IMR-90 (cell line): Measurements from ENCODE around the gene CLEC20A. TPM values are rescaled to one million over a fixed set of nuclear protein-coding genes. Genes with fewer than 3 reads are reported as not detected.

Experiments used
- ATAC-seq: fragments of 200-7000 bp; cut with Tn5 transposase; 2 replicates; pipeline ENCODE4 v1.9.1; 2020; ENCODE audit warnings: low read depth, mild to moderate bottlenecking, moderate library complexity
- BruUV-seq: library from RNA; stranded (reverse); fragments of 400-500 nt; replicated peaks from 2 replicates; lab custom pipeline; 2021; lab: Mats Ljungman, UMichigan
- CTCF ChIA-PET: fragments of 300-600 bp; formaldehyde crosslinking; extraction: SDS; loops from one replicate; lab custom pipeline; 2021; ENCODE audit warnings: antibody characterized with exemption; lab: Yijun Ruan, JAX
- POLR2A ChIA-PET: fragments of 300-600 bp; sonication (Branson Sonifier 250); formaldehyde crosslinking; loops from one replicate; lab custom pipeline; 2022; ENCODE audit warnings: antibody characterized with exemption; ENCODE audit not compliant: unreplicated experiment; lab: Charles Lee
- DNase-seq: peaks from one replicate; pipeline ENCODE4 v3.0.0; 2013
- H2AFZ ChIP-seq: replicated peaks from 2 replicates; pipeline ENCODE3; 2013; ENCODE audit warnings: low read length, mild to moderate bottlenecking; ENCODE audit not compliant: poor library complexity
- H2AK5ac ChIP-seq: 2 replicates; pipeline ENCODE4 v1.6.1; 2013; ENCODE audit warnings: low read depth, low read length, inconsistent platforms
- H2AK9ac ChIP-seq: replicated peaks from 2 replicates; pipeline ENCODE3; 2013; ENCODE audit warnings: mild to moderate bottlenecking, low read depth, low read length, moderate library complexity; ENCODE audit not compliant: poor library complexity
- H2BK120ac ChIP-seq: 2 replicates; pipeline ENCODE4 v1.6.1; 2013; ENCODE audit warnings: low read depth, low read length, inconsistent platforms
- H2BK15ac ChIP-seq: 3 replicates; pipeline ENCODE4 v1.6.1; 2013; ENCODE audit warnings: low read depth, low read length, inconsistent platforms
- H2BK20ac ChIP-seq: 2 replicates; pipeline ENCODE4 v1.6.1; 2013; ENCODE audit warnings: low read depth, mild to moderate bottlenecking, inconsistent platforms, low read length, moderate library complexity
- H2BK5ac ChIP-seq: 2 replicates; pipeline ENCODE4 v1.6.1; 2013; ENCODE audit warnings: mild to moderate bottlenecking, low read depth, low read length, inconsistent platforms; ENCODE audit not compliant: poor library complexity, severe bottlenecking
- H3K14ac ChIP-seq: replicated peaks from 2 replicates; pipeline ENCODE4 v1.6.1; 2013; ENCODE audit warnings: low read depth, low read length, inconsistent platforms
- H3K18ac ChIP-seq: 2 replicates; pipeline ENCODE4 v1.6.1; 2013; ENCODE audit warnings: low read depth, low read length, control low read depth
- H3K23ac ChIP-seq: 2 replicates; pipeline ENCODE4 v1.6.1; 2013; ENCODE audit warnings: low read depth, low read length, inconsistent platforms
- H3K27ac ChIP-seq: 2 replicates; pipeline ENCODE4 v1.5.1; 2013; ENCODE audit warnings: mild to moderate bottlenecking, control low read depth, low read length; ENCODE audit not compliant: insufficient read depth
- H3K27me3 ChIP-seq: 2 replicates; pipeline ENCODE4 v1.6.1; 2013; ENCODE audit warnings: low read length; ENCODE audit not compliant: control insufficient read depth, insufficient read depth
- H3K36me3 ChIP-seq: 2 replicates; pipeline ENCODE4 v1.6.1; 2013; ENCODE audit warnings: low read length, mixed read lengths; ENCODE audit not compliant: control insufficient read depth, insufficient read depth
- H3K4ac ChIP-seq: 2 replicates; pipeline ENCODE4 v1.6.1; 2013; ENCODE audit warnings: low read depth, low read length, inconsistent platforms
- H3K4me1 ChIP-seq: 2 replicates; pipeline ENCODE4 v1.6.1; 2013; ENCODE audit warnings: low read length, mixed read lengths; ENCODE audit not compliant: control insufficient read depth, insufficient read depth
- H3K4me2 ChIP-seq: 2 replicates; pipeline ENCODE4 v1.6.1; 2013; ENCODE audit warnings: low read depth, mild to moderate bottlenecking, control low read depth, low read length, moderate library complexity
- H3K4me3 ChIP-seq: 2 replicates; pipeline ENCODE4 v1.5.1; 2013; ENCODE audit warnings: low read depth, mild to moderate bottlenecking, control low read depth, low read length, moderate library complexity; ENCODE audit not compliant: insufficient read depth
- H3K56ac ChIP-seq: 2 replicates; pipeline ENCODE4 v1.6.1; 2013; ENCODE audit warnings: low read length, inconsistent platforms; ENCODE audit not compliant: insufficient read depth; ENCODE audit errors: extremely low read depth
- H3K79me1 ChIP-seq, 2 experiments: 2 replicates each; pipeline ENCODE4 v1.6.1; 2013; ENCODE audit warnings: low read length in 2 of 2, inconsistent platforms in 1 of 2, low read depth in 1 of 2
- H3K9ac ChIP-seq: 2 replicates; pipeline ENCODE4 v1.6.1; 2013; ENCODE audit warnings: low read depth, low read length, control low read depth
- H3K9me1 ChIP-seq: 2 replicates; pipeline ENCODE4 v1.6.1; 2013; ENCODE audit warnings: low read length, inconsistent platforms; ENCODE audit not compliant: insufficient read depth
- H3K9me3 ChIP-seq: 2 replicates; pipeline ENCODE4 v1.6.1; 2013; ENCODE audit warnings: low read length; ENCODE audit not compliant: control insufficient read depth, insufficient read depth
- H4K20me1 ChIP-seq: 2 replicates; pipeline ENCODE4 v1.6.1; 2013; ENCODE audit warnings: low read length, inconsistent platforms; ENCODE audit not compliant: insufficient read depth
- H4K5ac ChIP-seq: 2 replicates; pipeline ENCODE4 v1.6.1; 2013; ENCODE audit warnings: mild to moderate bottlenecking, low read depth, low read length, control low read depth
- H4K8ac ChIP-seq, 2 experiments: 2 replicates each; pipeline ENCODE4 v1.6.1; 2013; ENCODE audit warnings: low read depth in 2 of 2, low read length in 2 of 2, control low read depth in 1 of 2, inconsistent platforms in 1 of 2
- H4K91ac ChIP-seq: 2 replicates; pipeline ENCODE4 v1.6.1; 2013; ENCODE audit warnings: low read depth, low read length, inconsistent platforms; ENCODE audit not compliant: insufficient read depth
- CEBPB ChIP-seq: IDR thresholded peaks from 2 replicates; pipeline ENCODE4 v1.6.1; 2012; ENCODE audit warnings: low read depth, low read length, improper control_type of control experiment
- WGBS, 2 experiments: methylation state at CpG; one replicate each; pipeline versions ENCODE4 v1.1.5 to v1.1.7; 2013; ENCODE audit warnings: missing lambda C conversion rate in 2 of 2; ENCODE audit not compliant: insufficient read length in 1 of 2; ENCODE audit errors: extremely low coverage in 2 of 2; 5-methylcytosine and 5-hydroxymethylcytosine counted together
- dilution Hi-C: fragments of 300-500 bp; cut with HindIII; formaldehyde crosslinking; loops from one replicate; pipeline ENCODE4 v1.14.3; 2018; ENCODE audit warnings: low sequenced_read_pairs; ENCODE audit not compliant: unreplicated experiment
- in situ Hi-C: fragments of 300-500 bp; cut with MboI; formaldehyde crosslinking; loops from 3 replicates; pipeline ENCODE4 v1.14.3; 2019; ENCODE audit warnings: low sequenced_read_pairs, inconsistent platforms, mixed read lengths
- intact Hi-C: fragments of 100-400 bp; cut with micrococcal nuclease; formaldehyde crosslinking; loops from 2 replicates; pipeline ENCODE4 v1.10.0; 2022
- polyA plus RNA-seq, 3 experiments: library from polyadenylated mRNA; depleted of rRNA; stranded (reverse); fragments of >200 nt; gene quantifications; 2 replicates each; pipeline ENCODE4 v1.2.3, GENCODE V29; 2012; ENCODE audit warnings: low replicate concordance in 1 of 3
- total RNA-seq: library from RNA; depleted of rRNA; stranded (reverse); fragments of >200 nt; gene quantifications from 2 replicates; pipeline ENCODE4 v1.2.3, GENCODE V29; 2012

Gene CLEC20A
- total and polyA plus RNA-seq, 2 of the 4 experiments (the other 2 are of a cell fraction): not detected

DNA sequence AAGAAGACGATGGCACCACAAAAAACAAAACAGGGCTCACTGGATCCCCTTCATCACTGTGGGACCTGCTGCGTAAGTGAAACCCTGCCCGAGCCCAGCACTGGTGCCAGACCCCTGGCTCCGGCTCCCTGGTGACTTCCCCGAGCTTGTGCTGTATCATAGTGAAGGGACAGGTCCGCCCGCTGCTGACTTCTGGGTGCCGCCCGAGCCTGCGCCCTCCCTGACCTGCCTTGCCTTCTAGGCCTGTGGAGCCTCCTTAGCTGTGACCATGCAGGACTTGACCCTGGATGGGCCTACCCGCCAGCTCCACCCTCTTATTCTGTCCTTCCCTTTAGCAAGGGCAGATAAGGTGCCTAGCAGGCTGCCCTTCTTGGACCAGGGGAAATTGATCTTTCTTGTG lies 24.0 kb upstream of the CLEC20A start:
- Histone ChIP-seq H3K27me3 (peaks cover 3% of the 10 kb centered on the region), H3K36me3 (no peaks in the 10 kb centered on the region), H2BK15ac (no peak overlapping the region), H3K4me3 (no peak overlapping the region), H3K4ac (no peak overlapping the region), H4K91ac (no peak overlapping the region), H3K9me3 (no peaks in the 10 kb centered on the region), H3K23ac (no peak overlapping the region), H3K4me2 (no peak overlapping the region), H3K4me1 (no peaks in the 10 kb centered on the region), H4K20me1 (no peaks in the 10 kb centered on the region), H2BK5ac (no peak overlapping the region), H3K79me1 (no peaks in the 10 kb centered on the region), H2AFZ (no peak overlapping the region), H3K27ac (no peak overlapping the region), H4K5ac (no peak overlapping the region), H2AK9ac (no peak overlapping the region), H2BK120ac (no peak overlapping the region), H4K8ac (no peak overlapping the region), H3K18ac (no peak overlapping the region), H3K14ac (no peak overlapping the region; the same call in 1 of the 2 replicates), H2AK5ac (no peak overlapping the region), H3K9ac (no peak overlapping the region), H3K9me1 (no peaks in the 10 kb centered on the region), H2BK20ac (no peak overlapping the region), H3K56ac (no peak overlapping the region)
- BruUV-seq: no TSS peak
- no peak for TF ChIP-seq CEBPB
- DNase-seq (no peak), ATAC-seq (no peak)
- 100% methylated on average over 4 of the region's 11 CpGs; no CpG with 5 or more reads in 1 of the 2 experiments for WGBS, 2 experiments
- dilution Hi-C loops (no loop called here), intact Hi-C loops (no loop called here), in situ Hi-C loops (no loop called here)
- POLR2A ChIA-PET: no interaction called here
- CTCF ChIA-PET: no interaction called here
